GM12864 (cell line): Measurements from ENCODE around the gene NCCRP1.

Experiments
- DNase-seq: peaks from one replicate; pipeline ENCODE4 v3.0.0-alpha.2; 2011; ENCODE audit warnings: low read depth
- H3K4me3 ChIP-seq: 2 replicates; pipeline ENCODE4 v1.5.1; 2011; ENCODE audit warnings: mild to moderate bottlenecking, low read depth, low read length, control low read depth
- CTCF ChIP-seq: IDR thresholded peaks from 2 replicates; pipeline ENCODE4 v1.5.1; 2011; ENCODE audit warnings: low read depth, mild to moderate bottlenecking, moderate library complexity, low read length, control low read depth, inconsistent platforms; ENCODE audit errors: missing control alignments

Gene NCCRP1

GRCh38 chr19:39196860-39197562 lies at the start of gene NCCRP1:
Gene NCCRP1 (plus strand): TSS chr19:39196964. CDS start chr19:39196983, 19 bp downstream.
- no peak within 1 kb of the TSS for H3K4me3 ChIP-seq
- no peak for DNase-seq
- no peak for TF ChIP-seq CTCF

- no peak for DNase-seq
- H3K4me3 ChIP-seq: no peak overlapping the region
- TF ChIP-seq CTCF: no peak
Observed at GRCh38 chr19:39147480-39147879, 49.3 kb upstream of the NCCRP1 start.

GRCh38 chr19:39148939-39149529 lies 47.7 kb upstream of the NCCRP1 start:
- TF ChIP-seq CTCF: no peak
- H3K4me3 ChIP-seq: no peak overlapping the region
- no peak for DNase-seq

GRCh38 chr19:39150235-39150634 lies 46.5 kb upstream of the NCCRP1 start:
- DNase-seq: no peak
- TF ChIP-seq CTCF: no peak
- no peak overlapping the region for H3K4me3 ChIP-seq

- no peak for DNase-seq
- no peak overlapping the region for H3K4me3 ChIP-seq
- no peak for TF ChIP-seq CTCF
Observed at GRCh38 chr19:39150807-39151600, 45.8 kb upstream of the NCCRP1 start.

- no peak for DNase-seq
- TF ChIP-seq CTCF: no peak
- no peak overlapping the region for H3K4me3 ChIP-seq
Observed at GRCh38 chr19:39152066-39152465, 44.7 kb upstream of the NCCRP1 start.
